ENCODE data around the gene ACP5. TPM values are rescaled to one million over a fixed set of nuclear protein-coding genes. Genes with fewer than 3 reads are reported as not detected.
"Not testable (repeated sequence)": the region's sequence is repeated elsewhere in the genome, so short reads cannot be mapped to it uniquely, and the experiment has no call there.

ACP5 gene
- 23.4 and 24.8 TPM in 2 replicates for total RNA-seq

DNA sequence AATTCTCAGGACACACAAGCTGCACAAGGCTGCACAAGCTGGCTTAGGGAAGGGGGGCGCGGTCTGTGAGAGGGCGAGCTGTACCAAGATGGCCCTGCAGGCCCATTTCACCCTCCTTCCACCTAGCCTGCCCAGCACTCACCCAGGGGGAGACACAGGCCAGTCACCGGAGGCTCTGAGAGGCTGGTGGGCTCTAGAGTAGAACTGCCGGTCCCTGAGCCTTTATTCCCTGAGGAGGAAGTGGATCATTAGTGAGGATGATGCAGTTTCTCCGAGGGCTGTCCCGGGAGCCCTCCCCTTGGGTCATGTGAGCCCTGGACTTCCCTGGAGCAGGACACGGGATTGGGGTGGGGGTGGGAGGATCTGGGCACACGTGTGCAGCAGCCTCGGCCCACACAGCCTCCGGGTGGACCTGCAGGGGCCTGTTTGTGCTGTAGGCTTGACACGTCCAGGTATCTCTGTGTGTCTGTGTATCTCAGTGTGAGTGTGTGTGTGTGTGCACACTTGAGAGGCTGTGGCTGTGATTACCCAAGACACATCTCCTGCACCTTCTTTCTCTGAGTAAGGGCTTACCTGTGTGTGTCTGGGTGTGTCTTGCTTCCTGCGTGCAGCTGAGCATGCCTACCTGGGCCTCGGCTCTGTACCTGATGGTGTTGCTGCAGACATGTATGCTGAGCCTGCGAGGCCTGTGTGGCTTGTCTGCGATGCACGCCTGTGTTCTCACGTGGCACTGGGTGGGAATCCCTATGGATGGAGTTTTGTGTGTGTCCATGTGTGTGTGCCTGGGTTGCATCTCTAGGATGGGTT is at the start of gene ACP5:
Gene ACP5 (minus strand): TSS at position 195 of the 807 bp plus-strand sequence. CDS start 328 bp downstream, outside the sequence.
- Histone ChIP-seq H3K4me3 (ENCODE audit: low read depth, low read length) (peak within 1 kb of the TSS; percentile 28), H3K36me3 (ENCODE audit: control insufficient read depth, insufficient read depth, low read length) (no peaks in the 10 kb centered on the region), H3K27me3 (ENCODE audit: control insufficient read depth, insufficient read depth, low read length) (peaks cover 3% of the 10 kb centered on the region)
- no peak for TF ChIP-seq CTCF (IDR thresholded peaks at IDR 0.05; ENCODE audit: insufficient read depth, low read length, poor library complexity, severe bottlenecking)
- DNase-seq (ENCODE audit: low read depth): no peak

- DNase-seq (ENCODE audit: low read depth): no peak
- H3K36me3 ChIP-seq (ENCODE audit: control insufficient read depth, insufficient read depth, low read length): no peaks in the 10 kb centered on the region
- TF ChIP-seq CTCF (IDR thresholded peaks at IDR 0.05; ENCODE audit: insufficient read depth, low read length, poor library complexity, severe bottlenecking): no peak
- H3K27me3 ChIP-seq (ENCODE audit: control insufficient read depth, insufficient read depth, low read length): no peaks in the 10 kb centered on the region
- no peak overlapping the region for H3K4me3 ChIP-seq (ENCODE audit: low read depth, low read length)
These were observed 48.8 kb upstream of the ACP5 start for GRCh38 chr19:11626252-11626651.

- peak; percentile 25 for DNase-seq (ENCODE audit: low read depth)
- TF ChIP-seq CTCF (IDR thresholded peaks at IDR 0.05; ENCODE audit: insufficient read depth, low read length, poor library complexity, severe bottlenecking): no peak
- Histone ChIP-seq H3K36me3 (ENCODE audit: control insufficient read depth, insufficient read depth, low read length) (peaks cover 2% of the 10 kb centered on the region), H3K27me3 (ENCODE audit: control insufficient read depth, insufficient read depth, low read length) (no peaks in the 10 kb centered on the region), H3K4me3 (ENCODE audit: low read depth, low read length) (no peak overlapping the region)
These were observed 46.6 kb upstream of the ACP5 start for GRCh38 chr19:11624069-11624463.

GRCh38 chr19:11622401-11622800 is 45.0 kb upstream of the ACP5 start:
- not testable (repeated sequence) for DNase-seq (ENCODE audit: low read depth); H3K36me3 ChIP-seq (ENCODE audit: control insufficient read depth, insufficient read depth, low read length)

DNA sequence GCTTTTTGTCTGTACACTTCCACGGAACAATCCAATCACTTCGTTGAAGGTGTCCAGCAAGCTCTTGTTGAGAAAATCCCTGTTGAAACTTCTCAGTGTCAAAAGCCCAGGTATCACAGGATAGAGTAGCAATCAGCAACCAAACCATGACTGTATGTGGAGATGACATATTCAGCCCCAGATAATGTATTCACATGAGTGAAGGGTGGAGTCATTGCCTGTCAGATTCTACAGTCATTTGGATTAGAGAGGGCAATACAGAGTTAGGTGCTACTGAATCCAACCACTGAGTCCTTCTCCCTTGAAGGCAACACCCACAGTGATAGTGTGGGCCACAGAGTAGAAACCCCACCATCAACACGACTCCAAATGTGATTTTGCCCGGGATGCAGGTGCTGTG is 43.1 kb upstream of the ACP5 start:
- no peak for DNase-seq (ENCODE audit: low read depth)
- no peak for TF ChIP-seq CTCF (IDR thresholded peaks at IDR 0.05; ENCODE audit: insufficient read depth, low read length, poor library complexity, severe bottlenecking)
- peaks cover 9% of the 10 kb centered on the region for H3K36me3 ChIP-seq (ENCODE audit: control insufficient read depth, insufficient read depth, low read length)
- H3K27me3 ChIP-seq (ENCODE audit: control insufficient read depth, insufficient read depth, low read length): no peaks in the 10 kb centered on the region
- no peak overlapping the region for H3K4me3 ChIP-seq (ENCODE audit: low read depth, low read length)

More at GRCh38 chr19:11622401-11622800, 45.0 kb upstream of the ACP5 start:
- not testable (repeated sequence) for H3K27me3 ChIP-seq (ENCODE audit: control insufficient read depth, insufficient read depth, low read length); H3K4me3 ChIP-seq (ENCODE audit: low read depth, low read length)

DNA sequence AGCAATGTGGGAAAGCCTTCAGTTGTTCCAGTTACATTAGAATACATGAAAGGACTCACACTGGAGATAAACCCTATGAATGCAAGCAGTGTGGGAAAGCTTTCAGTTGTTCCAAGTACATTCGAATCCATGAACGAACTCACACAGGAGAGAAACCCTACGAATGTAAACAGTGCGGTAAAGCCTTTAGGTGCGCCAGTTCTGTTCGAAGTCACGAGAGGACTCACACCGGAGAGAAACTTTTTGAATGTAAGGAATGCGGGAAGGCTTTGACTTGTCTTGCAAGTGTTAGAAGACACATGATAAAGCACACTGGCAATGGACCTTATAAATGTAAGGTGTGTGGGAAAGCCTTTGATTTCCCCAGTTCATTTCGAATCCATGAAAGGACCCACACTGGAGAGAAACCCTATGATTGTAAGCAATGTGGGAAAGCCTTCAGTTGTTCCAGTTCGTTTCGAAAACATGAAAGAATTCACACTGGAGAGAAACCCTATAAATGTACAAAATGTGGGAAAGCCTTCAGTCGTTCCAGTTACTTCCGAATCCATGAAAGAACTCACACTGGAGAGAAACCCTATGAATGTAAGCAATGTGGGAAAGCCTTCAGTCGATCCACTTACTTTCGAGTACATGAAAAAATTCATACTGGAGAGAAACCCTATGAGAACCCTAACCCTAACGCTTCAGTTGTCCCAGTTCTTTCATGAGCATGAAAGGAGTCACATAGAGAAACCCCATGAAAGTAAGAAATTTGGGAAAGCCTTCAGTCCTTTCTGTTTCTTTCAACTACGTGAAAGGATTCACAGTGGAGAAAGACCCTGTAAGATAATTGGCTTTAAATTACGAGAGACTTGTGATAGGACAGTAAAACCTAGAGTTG is 40.0 kb upstream of the ACP5 start:
- H3K4me3 ChIP-seq (ENCODE audit: low read depth, low read length): no peak overlapping the region
- peaks cover 9% of the 10 kb centered on the region for H3K36me3 ChIP-seq (ENCODE audit: control insufficient read depth, insufficient read depth, low read length)
- no peaks in the 10 kb centered on the region for H3K27me3 ChIP-seq (ENCODE audit: control insufficient read depth, insufficient read depth, low read length)
- no peak for DNase-seq (ENCODE audit: low read depth)
- TF ChIP-seq CTCF (IDR thresholded peaks at IDR 0.05; ENCODE audit: insufficient read depth, low read length, poor library complexity, severe bottlenecking): no peak
